Measurements from ENCODE around the gene ATL1. TPM values are rescaled to one million over a fixed set of nuclear protein-coding genes. Genes with fewer than 3 reads are reported as not detected.

Gene ATL1
- total and polyA plus RNA-seq, 2 of the 13 experiments (the other 11 are each of a cell fraction or from before 2014, with no cell fraction given), result 0.60 to 0.65 TPM

DNA sequence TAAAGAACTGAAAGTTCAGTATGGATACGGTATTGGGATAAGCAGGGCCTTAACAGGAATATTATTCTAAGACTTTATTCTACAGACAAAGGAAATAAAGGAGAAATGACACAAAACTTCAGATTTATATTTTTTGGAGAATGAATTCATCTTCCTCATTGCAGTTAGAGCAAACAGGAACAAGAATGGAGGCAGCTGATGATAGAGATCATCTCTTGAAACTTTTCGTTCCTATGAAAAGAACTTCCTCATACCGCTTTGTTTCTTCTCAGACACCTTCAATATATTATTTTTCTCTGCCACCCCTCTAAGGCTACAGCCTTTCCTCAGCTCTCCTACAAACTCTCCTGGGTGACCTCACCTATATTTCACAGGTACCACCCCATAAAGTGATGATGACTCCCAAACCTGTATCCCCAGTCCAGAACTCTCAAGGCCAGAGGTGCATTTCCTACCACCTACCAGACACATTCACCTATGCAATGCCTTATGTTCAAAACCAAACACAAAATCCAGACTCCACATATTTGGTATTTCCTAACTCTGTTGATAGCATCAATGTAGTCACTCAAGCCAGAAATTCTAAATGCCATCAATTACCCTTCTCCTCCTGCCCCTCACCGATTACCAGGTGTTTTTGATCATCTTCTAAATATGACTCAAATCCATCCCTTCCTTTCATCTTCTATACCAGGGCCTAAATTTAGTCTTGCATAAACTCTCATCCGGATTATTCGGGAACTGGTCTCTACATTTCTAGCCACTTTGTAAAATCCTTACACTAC is 35.0 kb upstream of the ATL1 start (continued):
- TF ChIP-seq, protein P1, sequence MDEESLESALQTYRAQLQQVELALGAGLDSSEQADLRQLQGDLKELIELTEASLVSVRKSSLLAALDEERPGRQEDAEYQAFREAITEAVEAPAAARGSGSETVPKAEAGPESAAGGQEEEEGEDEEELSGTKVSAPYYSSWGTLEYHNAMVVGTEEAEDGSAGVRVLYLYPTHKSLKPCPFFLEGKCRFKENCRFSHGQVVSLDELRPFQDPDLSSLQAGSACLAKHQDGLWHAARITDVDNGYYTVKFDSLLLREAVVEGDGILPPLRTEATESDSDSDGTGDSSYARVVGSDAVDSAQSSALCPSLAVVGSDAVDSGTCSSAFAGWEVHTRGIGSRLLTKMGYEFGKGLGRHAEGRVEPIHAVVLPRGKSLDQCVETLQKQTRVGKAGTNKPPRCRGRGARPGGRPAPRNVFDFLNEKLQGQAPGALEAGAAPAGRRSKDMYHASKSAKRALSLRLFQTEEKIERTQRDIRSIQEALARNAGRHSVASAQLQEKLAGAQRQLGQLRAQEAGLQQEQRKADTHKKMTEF (CRISPR knock-in tag; IDR thresholded peaks at IDR 0.05), result no peak

DNA sequence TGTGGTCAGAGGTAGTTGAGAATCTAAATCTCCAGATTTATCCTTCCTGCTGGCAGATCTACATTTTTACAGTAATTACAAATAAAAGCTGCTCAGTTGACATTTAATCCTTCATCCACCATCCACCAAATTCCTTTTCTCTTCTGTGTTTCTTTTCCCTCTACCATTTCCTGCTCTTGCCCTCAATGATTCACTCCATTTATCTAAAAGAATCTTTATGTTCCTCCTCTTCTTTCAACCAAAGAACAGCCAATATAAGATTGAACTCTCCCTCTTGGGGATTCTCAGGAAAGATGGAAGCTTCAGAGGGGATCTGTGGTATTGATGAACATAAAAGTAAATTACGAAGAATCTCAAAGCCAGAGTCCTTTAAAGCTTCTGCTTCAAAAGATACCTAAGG is 31.9 kb upstream of the ATL1 start:
- Histone ChIP-seq H4K20me1 (ENCODE audit: insufficient read depth, low read length) (peaks cover 14% of the 10 kb centered on the region; the same call in 1 of the 2 replicates), H3K9me3 (ENCODE audit: low read length) (no peaks in the 10 kb centered on the region), H3K9ac (ENCODE audit: insufficient read depth, low read depth, low read length) (no peak overlapping the region), H3K4me2 (ENCODE audit: low read depth, low read length) (no peak overlapping the region), H3K4me1 (ENCODE audit: insufficient read depth, low read length) (peaks cover 47% of the 10 kb centered on the region), H3K79me2 (ENCODE audit: insufficient read depth, low read length) (peaks cover 90% of the 10 kb centered on the region), H2AFZ (ENCODE audit: low read length) (no peak overlapping the region), H3K36me3 (replicated peaks in 1 of 2; ENCODE audit: control insufficient read depth in 1 of 2, insufficient read depth in 2 of 2, low read length in 2 of 2) (no peaks in the 10 kb centered on the region; a peak in 1 of 5 replicates), H3K27ac (ENCODE audit: extremely low read length, insufficient read depth, low read length) (no peak overlapping the region), H3K27me3 (ENCODE audit: control insufficient read depth in 1 of 2, insufficient read depth in 2 of 2, low read length in 2 of 2) (no peaks in the 10 kb centered on the region; a peak in 1 of 5 replicates), H3K4me3 (replicated peaks in 1 of 3; ENCODE audit: insufficient read depth in 1 of 3, low read depth in 2 of 3, low read length in 3 of 3) (no peak overlapping the region)
- intact Hi-C loops (cut with micrococcal nuclease; ENCODE audit: unreplicated experiment) (no loop called here), in situ Hi-C loops (cut with HindIII; ENCODE audit: extremely low pct_ligation_motif_present, low pct_unique_long_range_greater_than_20kb) (loop anchor here (5.0 to 25.0 kb wide), 2 partner anchors 206 to 666 kb away; partner anchors contain the start of gene NEMF)
- no peak for ATAC-seq
- no TSS peak for BruUV-seq (replicated peaks)
- TF ChIP-seq, protein P2, sequence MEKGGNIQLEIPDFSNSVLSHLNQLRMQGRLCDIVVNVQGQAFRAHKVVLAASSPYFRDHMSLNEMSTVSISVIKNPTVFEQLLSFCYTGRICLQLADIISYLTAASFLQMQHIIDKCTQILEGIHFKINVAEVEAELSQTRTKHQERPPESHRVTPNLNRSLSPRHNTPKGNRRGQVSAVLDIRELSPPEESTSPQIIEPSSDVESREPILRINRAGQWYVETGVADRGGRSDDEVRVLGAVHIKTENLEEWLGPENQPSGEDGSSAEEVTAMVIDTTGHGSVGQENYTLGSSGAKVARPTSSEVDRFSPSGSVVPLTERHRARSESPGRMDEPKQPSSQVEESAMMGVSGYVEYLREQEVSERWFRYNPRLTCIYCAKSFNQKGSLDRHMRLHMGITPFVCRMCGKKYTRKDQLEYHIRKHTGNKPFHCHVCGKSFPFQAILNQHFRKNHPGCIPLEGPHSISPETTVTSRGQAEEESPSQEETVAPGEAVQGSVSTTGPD (CRISPR knock-in tag; IDR thresholded peaks at IDR 0.05), result no peak
- no peak for TF ChIP-seq FOXM1 (CRISPR knock-in tag; IDR thresholded peaks at IDR 0.05)
- no peak for TF ChIP-seq POLR2AphosphoS2 (IDR thresholded peaks at IDR 0.05; ENCODE audit: low read depth, low read length)
- TF ChIP-seq SRSF1 (optimal IDR thresholded peaks at IDR 0.05; ENCODE audit: low read depth, low read length), result no peak
- TF ChIP-seq ZMYM3 (CRISPR knock-in tag; IDR thresholded peaks at IDR 0.05), result no peak
- TF ChIP-seq THAP11 (CRISPR knock-in tag; IDR thresholded peaks at IDR 0.05), result no peak
- no peak for TF ChIP-seq ZNF30 (CRISPR knock-in tag; IDR thresholded peaks at IDR 0.05)
- DNase-seq (ENCODE audit: low spot score), result no peak
- ChIA-PET POLR2A (interaction anchor here (0.6 kb wide), 1 partner anchor 206 kb away, joined by 3 read pairs; no protein-coding TSS in a partner anchor), CTCF (ENCODE audit: low intra/inter-chr PET ratio, low total read pairs) (no interaction called here)
- 89% methylated on average over 1 of the region's 1 CpG for WGBS (ENCODE audit: low lambda C conversion rate)
- FAIRE-seq, result no peak

Measured in HepG2 (cell line).